ENCODE data around the gene GSE1. TPM values are rescaled to one million over a fixed set of nuclear protein-coding genes. Genes with fewer than 3 reads are reported as not detected.

GSE1 gene
- total and polyA plus RNA-seq, 2 experiments from 2014 or later, result 32.4 to 135 TPM

GRCh38 chr16:85570213-85570734, 42.8 kb upstream of the GSE1 start:
- Histone ChIP-seq H3K4me3 (0 out of 2 replicates have a peak overlapping the region, but pooled peaks have one; percentile 7), H3K36me3 (ENCODE audit: insufficient read depth) (no peaks in the 10 kb centered on the region), H3K27ac (ENCODE audit: low read depth) (peak overlapping the region; percentile 91), H3K9me2 (ENCODE audit: insufficient read depth) (no peaks in the 10 kb centered on the region), H3K79me2 (replicated peaks; ENCODE audit: insufficient read depth) (peaks cover 79% of the 10 kb centered on the region), H3K4me2 (peak overlapping the region; percentile 74), H3K27me3 (ENCODE audit: insufficient read depth) (no peaks in the 10 kb centered on the region), H3K4me1 (ENCODE audit: insufficient read depth) (peaks cover 60% of the 10 kb centered on the region), H4K20me1 (replicated peaks; ENCODE audit: insufficient read depth) (no peaks in the 10 kb centered on the region; the same call in 1 of the 2 replicates), H2AFZ (no peak overlapping the region), H3F3A (replicated peaks; ENCODE audit: low read depth) (peaks cover 38% of the 10 kb centered on the region)
- DNase-seq (ENCODE audit: low spot score) (no peak), ATAC-seq (no peak)
- Mint-ChIP-seq H3K9me3 (peaks cover 6% of the 10 kb centered on the region), H3K27ac (peak overlapping the region; percentile 87; the same call in 1 of the 2 replicates), H3K4me1 (peaks cover 70% of the 10 kb centered on the region), H3K4me3 (peak overlapping the region; percentile 41; the same call in 1 of the 3 replicates), H3K36me3 (ENCODE audit: low read depth) (peaks cover 14% of the 10 kb centered on the region), H3K27me3 (ENCODE audit: insufficient read depth, low read depth, poor library complexity) (peaks cover 18% of the 10 kb centered on the region)
- TF ChIP-seq REST (IDR thresholded peaks at IDR 0.05; ENCODE audit: unreplicated experiment) (no peak), CREB1 (CRISPR knock-in tag; IDR thresholded peaks at IDR 0.05; ENCODE audit: low read depth) (no peak), JUNB (IDR thresholded peaks at IDR 0.05; ENCODE audit: unreplicated experiment) (no peak), ZNF114 (CRISPR knock-in tag; IDR thresholded peaks at IDR 0.05) (no peak), NANOG (IDR thresholded peaks at IDR 0.05; ENCODE audit: borderline replicate concordance) (no peak), POLR2AphosphoS5 (IDR thresholded peaks at IDR 0.05; ENCODE audit: low read depth) (no peak), ZNF462 (CRISPR knock-in tag; IDR thresholded peaks at IDR 0.05) (no peak), STAT1 (IDR thresholded peaks at IDR 0.05; ENCODE audit: unreplicated experiment) (no peak), ZNF331 (CRISPR knock-in tag; IDR thresholded peaks at IDR 0.05; ENCODE audit: low read depth) (no peak), CTCF (conservative IDR thresholded peaks at IDR 0.05; ENCODE audit: low read depth in 2 of 2) (no peak), ETS1 (IDR thresholded peaks at IDR 0.05) (no peak), EZH2phosphoT487 (IDR thresholded peaks at IDR 0.05; ENCODE audit: unreplicated experiment) (no peak)
